ENCODE data around the gene TTLL11.

DNA sequence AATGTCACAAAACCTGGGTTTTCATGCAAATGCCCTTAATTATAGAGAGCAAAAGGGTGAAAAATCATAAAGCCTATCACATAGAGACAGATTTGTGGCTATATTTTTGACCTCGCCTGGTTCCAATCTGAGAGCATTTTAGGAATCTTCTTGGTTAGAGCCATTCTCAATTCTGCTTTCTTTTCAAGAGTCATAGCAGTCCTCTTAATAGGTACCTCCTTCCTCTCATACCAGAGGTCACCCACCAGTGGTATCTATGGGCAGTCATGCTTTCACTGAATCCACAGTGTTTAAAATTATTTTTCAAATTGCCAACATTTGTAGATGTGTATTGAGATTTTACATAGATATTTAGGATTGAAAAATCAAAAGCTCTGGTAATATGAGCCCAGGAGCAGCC is 226.2 kb downstream of the TTLL11 start:
- TF ChIP-seq EP300 (IDR thresholded peaks at IDR 0.05): no peak
- TF ChIP-seq POLR2A (IDR thresholded peaks at IDR 0.05): no peak

Measured in suprapubic skin (tissue), 2 donors.